GM12864 (cell line): Measurements from ENCODE around the gene CEL.
A peak's percentile ranks its signal among the peaks of the same experiment; 100 is the strongest.

Experiments
- DNase-seq: peaks from one replicate; pipeline ENCODE4 v3.0.0-alpha.2; 2011; ENCODE audit warnings: low read depth
- H3K4me3 ChIP-seq: 2 replicates; pipeline ENCODE4 v1.5.1; 2011; ENCODE audit warnings: mild to moderate bottlenecking, low read depth, low read length, control low read depth
- CTCF ChIP-seq: IDR thresholded peaks from 2 replicates; pipeline ENCODE4 v1.5.1; 2011; ENCODE audit warnings: low read depth, mild to moderate bottlenecking, moderate library complexity, low read length, control low read depth, inconsistent platforms; ENCODE audit errors: missing control alignments

The CEL gene

GRCh38 chr9:133046196-133046899 is 15.4 kb upstream of the CEL start:
- DNase-seq = no peak
- H3K4me3 ChIP-seq = no peak overlapping the region
- TF ChIP-seq CTCF = no peak

GRCh38 chr9:133046900-133047295 is 14.9 kb upstream of the CEL start:
- TF ChIP-seq CTCF = no peak
- DNase-seq = no peak
- H3K4me3 ChIP-seq = no peak overlapping the region

- peak; percentile 44 for TF ChIP-seq CTCF
- H3K4me3 ChIP-seq = no peak overlapping the region
- no peak for DNase-seq
Measured at GRCh38 chr9:133048595-133048994, 13.2 kb upstream of the CEL start.

DNA sequence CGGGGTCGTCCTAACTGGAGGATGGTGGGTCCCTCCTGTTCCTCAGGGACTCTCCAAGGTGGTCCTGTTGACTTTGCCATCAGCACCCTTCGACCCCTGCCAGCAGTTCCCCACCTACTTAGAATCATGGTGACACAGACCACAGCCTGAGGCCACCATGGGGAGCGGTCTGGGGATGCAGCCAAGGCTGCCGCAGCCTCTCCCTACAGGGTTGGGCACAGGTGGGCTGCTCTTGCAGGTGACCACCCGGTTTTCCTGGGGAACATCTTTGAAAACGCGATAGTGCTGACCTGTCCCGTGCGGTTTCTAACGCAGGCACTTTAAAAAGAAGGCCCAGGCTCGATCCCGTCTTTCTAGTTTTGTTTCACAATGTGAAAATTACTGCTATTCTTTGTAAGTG is 12.7 kb upstream of the CEL start:
- TF ChIP-seq CTCF = no peak
- H3K4me3 ChIP-seq = no peak overlapping the region
- no peak for DNase-seq

DNA sequence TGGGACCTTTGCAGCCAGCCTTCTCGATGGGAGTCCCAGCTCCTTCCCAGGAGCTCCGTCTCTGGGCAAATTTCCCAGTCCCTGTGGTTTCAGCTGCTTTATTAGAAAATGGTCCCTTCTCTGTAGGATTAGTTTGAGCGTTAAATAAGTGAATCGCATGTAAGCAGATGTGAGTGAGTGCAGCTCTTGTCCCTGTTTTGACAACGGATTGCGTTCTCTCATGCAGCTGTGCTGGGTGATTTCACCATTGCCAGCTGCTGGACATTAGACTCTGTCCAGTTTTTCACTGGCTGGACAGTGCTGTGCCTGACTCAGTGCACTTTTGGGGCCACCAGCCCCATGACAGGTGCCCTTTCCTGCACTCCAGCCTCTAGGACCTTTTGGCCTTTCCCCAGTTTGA is 11.6 kb upstream of the CEL start:
- no peak overlapping the region for H3K4me3 ChIP-seq
- DNase-seq = no peak
- TF ChIP-seq CTCF = no peak

DNA sequence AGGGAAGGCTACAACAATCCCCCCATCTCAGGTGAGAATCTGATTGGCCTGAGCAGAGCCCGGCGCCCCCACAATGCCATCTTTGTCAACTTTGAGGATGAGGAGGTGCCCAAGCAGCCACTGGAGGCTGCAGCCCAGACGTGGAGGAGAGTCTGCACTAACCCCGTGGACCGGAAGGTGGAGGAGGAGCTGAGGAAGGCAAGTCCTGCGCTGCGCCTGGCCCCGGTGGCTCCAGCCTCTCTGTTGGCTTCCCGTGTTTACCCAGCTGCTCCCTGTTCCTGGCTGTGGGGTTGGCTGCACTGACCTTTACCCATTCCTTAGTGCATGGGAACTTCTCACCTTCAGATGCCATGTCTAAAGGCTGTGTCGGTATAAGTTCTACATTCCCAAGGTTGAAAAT is 11.0 kb upstream of the CEL start:
- no peak for TF ChIP-seq CTCF

DNA sequence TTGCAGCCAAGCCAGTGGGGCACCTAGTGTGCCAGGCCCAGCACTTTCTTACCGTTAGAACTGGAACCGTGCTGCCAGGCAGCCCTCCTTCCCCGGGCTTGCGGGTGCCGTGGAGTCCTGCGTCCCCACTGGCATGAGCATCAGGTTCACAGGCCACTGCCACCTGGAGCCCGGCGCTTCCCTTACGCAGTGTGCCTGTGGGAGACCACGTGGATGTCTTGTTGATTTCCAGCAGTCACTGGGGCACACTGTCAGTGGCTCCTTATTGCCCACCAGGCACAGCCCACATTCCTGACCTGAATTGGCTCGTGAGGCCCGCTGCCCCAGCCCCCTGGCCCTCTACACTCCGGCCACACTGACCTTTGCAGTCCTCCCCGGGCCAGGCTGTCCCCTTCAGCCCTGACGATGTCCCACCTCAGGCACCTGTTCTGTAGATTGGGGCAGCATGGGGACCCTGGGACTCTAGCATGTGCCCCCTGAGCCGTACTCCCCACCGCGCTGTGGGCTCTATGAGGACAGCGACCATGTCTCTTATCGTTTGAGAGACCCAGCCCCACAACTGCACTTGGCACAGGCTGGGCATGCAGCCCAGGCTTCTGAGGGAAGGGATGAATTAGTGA is 10.4 kb upstream of the CEL start:
- H3K4me3 ChIP-seq = no peak overlapping the region
- no peak for TF ChIP-seq CTCF
- no peak for DNase-seq

More for the DNA sequence above, 11.0 kb upstream of the CEL start:
- no peak for DNase-seq
- H3K4me3 ChIP-seq = no peak overlapping the region
